Vagina (tissue), 2 donors: Measurements from ENCODE around the gene RDH11.

Experiments
- CTCF ChIP-seq, 3 experiments: fragments of 450-650 bp in 2 of 3; fragments of 200-600 bp in 1 of 3; sonication (generic) in 1 of 3; IDR thresholded peaks; one replicate each; pipeline ENCODE4 v1.5.1; 2017 to 2019; ENCODE audit warnings: antibody characterized with exemption in 3 of 3, mild to moderate bottlenecking in 2 of 3, moderate library complexity in 2 of 3
- POLR2AphosphoS5 ChIP-seq, 2 donors: sonication (generic); formaldehyde crosslinking; IDR thresholded peaks; one replicate each; pipeline ENCODE4 v1.9.0; 2017; ENCODE audit warnings: antibody characterized with exemption in 2 of 2, mild to moderate bottlenecking in 2 of 2, low read depth in 1 of 2; ENCODE audit not compliant: insufficient read depth in 1 of 2

- TF ChIP-seq POLR2AphosphoS5 (IDR thresholded peaks at IDR 0.05; ENCODE audit: insufficient read depth in 1 of 2, low read depth in 1 of 2), result no peak
- no peak for TF ChIP-seq CTCF (IDR thresholded peaks at IDR 0.05)
Observed at GRCh38 chr14:67636361-67636919, 59.1 kb downstream of the RDH11 start.
